Hematopoietic multipotent progenitor cell treated with erythropoietin and hydrocortisone succinate and interleukin-3 and kit ligand, for 4 days (in vitro differentiated cells): Measurements from ENCODE around the gene SCN11A.

Experiments used
- DNase-seq: peaks from one replicate; pipeline ENCODE4 v3.0.0-alpha.2; 2015

The SCN11A gene

DNA sequence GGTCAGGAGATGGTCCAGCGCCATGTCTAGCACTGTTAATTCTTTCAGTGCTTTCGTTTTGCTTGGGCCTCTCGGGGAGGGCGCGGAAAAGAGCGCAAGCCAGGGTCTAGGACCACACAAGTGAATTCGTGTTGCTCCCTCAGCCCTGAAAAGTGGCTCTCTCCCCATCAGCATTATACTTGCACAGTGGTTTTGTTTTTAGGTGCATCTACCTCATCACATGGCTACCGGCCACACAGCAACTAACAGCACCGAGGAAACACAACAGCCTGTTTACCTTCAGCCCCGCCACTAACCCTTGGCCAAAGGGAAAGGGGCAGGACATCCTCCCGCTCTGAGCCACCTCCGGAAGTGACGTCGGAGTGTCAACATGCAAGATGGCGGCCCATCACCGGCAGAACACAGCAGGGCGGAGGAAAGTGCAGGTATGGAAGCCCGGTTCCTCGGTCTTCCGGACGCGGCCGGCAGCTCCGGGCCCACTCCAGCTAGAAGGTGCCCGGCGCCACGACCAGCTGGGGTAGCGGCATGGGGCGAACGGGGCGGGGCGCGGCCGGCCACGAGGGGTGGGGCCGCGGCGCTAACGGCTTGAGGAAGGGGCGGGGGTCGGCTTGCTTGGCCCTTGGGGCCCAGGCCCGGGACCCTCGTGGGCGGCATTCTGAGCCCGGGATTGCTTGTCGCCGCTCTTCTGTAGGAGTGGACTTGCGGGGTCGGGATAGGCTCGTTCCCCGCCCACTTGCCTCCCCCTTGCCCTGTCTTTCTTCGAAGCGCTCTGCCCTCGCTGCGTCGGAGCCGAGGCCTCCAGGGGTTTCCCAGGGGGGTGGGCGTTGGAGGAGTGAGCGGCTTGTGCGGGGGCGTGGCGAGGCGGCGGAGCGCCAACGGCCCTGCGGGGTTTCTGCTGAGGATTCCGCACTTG, at the start of gene SCN11A, which contains the start of gene WDR48:
TSS of gene SCN11A (minus strand) at position 296 of the 913 bp plus-strand sequence. CDS start 101,582 bp downstream, outside the sequence.
TSS of gene WDR48 (plus strand) at position 368 of the 913 bp plus-strand sequence. CDS start at position 378, 10 bp downstream.
- peak; percentile 98 for DNase-seq

- peak; percentile 81 for DNase-seq
Measured at GRCh38 chr3:39101022-39101689, 49.4 kb upstream of the SCN11A start.

DNA sequence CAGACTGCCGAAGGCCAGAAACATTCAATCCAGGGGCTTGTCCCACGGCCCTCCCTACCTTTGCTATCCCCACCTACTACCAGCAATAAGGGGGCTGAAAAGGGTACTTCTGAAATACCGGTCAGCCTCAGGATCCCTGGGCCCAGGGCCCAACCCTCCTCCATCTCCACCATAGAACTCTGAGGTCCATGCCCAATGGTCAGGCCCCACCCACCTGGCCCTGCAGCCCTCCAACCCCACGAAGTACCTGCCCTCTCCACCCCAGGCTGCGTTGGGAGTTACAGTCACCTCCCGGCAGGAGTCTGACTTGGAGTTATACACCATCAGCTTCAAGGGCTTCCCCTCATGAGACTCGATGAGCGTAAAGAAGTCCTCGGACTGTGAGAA, 48.7 kb upstream of the SCN11A start:
- DNase-seq: no peak

DNA sequence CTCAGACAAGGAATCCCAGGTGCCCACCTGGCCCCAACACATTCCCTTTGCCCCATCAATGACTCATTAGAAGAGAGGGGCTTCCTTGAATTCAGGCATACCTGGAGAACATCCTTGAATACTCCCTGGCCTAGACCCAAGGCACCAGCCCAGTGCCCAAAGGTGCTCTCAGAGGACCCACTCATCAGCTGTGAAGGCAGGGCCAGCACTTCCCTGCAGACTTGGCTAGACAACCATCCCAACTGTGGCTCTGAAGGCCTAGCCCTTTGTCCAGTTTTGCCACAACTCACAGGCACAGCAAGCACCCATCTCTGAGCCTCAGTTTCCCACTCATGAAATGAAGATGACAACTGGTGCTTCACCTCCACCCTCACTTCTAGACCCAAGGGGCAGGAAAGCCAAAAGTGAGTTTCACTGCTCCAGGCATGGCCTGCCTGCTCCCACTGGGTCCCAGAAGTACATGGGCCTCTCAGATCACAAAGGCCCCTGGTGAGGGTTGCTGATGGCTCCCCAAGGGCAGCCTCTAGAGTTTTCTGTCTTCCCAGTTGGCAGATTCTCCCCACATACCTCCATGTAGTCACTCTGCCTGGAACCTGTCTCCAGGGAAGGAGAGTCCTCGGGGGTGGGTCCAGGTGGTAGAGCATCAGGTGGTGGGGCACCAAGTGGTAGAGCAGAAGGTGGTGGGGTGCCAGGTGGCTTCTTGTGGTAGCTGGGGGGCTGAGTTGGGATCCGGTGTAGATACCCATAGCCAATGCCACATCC, 48.2 kb upstream of the SCN11A start:
- no peak for DNase-seq

DNA sequence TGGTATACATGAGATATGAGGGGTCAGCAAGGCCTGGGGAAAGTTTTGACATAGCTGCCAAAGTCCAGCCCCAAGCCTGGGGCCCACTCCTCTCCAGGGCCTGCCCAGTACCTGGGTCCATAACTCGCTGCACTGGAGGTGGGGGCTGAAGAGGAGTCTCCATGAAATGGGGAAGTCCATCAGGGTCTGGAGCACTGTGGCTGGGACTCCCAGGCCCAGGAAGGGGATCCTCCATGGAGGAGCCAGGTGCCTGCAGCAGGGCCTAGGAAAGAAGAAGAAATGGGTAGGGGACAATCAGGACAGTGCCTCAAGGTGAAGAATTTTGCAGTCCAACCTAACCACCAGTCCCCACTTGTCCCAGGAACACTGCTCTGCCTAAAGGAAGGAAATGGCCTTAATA, 47.5 kb upstream of the SCN11A start:
- no peak for DNase-seq

GRCh38 chr3:39098473-39099000, 46.8 kb upstream of the SCN11A start:
- no peak for DNase-seq

- no peak for DNase-seq
Measured at GRCh38 chr3:39097716-39098472, 46.1 kb upstream of the SCN11A start.

DNA sequence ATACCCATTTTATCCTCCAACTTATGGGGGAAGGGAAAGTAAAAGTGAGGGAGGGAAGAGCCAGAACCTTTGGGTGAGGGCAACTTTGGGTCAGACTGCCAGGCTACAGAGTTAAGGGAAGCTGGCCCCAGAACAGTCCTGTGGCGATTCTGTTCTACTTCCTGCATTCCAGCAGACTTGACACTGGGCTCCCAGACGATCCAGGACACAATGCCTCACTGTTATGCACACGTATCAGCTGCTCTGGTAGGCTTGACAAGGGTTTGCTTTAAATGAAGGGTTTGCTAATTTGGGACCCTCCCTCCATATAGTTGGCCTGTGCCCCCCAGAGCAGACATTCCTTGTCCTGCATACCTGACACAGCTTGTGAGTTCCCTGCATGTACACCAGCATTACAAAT, 45.0 kb upstream of the SCN11A start:
- DNase-seq: no peak

DNA sequence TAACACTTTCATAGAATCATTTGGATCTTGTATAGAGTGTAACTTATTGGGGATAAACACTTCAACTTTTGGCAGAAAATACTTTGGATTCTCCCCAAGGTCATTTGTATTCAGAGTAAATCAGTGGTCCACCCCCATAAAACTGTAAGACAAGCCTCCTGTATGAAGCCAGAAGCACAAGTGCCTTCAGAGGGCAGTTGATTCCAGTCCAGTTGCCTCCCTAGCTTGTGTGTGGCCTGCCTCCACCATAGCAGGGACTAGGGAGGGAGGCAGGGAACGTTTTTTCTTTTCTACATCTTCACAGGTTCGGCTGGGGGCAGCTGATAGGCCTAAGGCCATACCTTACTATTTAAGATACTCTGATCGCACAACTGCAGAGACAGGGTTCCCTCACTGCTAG, 44.0 kb upstream of the SCN11A start:
- DNase-seq: no peak

DNA sequence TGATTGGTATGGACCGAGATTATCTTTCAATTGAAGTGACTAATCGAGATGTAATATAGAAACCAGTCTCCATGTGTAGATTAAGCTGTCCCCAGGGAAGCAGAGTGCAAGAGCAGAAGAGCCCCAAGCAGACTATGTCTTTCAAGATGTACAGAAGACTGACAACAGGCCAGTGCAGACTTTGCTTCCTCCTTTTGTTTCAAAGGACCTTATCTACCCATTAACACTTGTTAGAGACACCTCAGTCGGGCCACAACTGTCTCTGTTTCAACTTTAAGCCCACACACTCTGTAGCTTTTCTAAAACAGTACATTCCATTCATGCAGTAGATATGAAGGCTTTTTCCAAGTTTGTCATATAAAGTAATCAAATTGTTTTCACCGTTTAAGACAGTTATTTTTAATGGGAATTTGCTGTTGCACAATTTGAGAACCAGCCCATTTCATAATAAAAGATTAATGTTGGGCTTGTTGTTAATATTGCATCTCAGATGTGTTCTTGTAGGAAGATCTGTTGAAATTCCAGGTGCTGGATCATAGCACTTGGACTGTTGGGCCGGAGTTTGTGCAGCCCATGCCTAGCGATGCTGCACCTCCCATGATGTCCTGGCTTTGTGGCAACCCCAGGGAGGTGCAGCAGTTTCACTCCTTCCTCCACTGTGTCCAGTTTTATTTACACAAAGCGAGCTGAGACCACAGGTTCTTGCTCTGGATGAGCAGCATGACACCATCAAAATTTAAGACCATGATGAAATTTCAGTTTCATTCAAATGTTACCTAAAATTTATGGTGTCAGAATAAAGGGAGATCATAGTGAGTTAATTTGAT, 43.3 kb upstream of the SCN11A start:
- peak; percentile 76 for DNase-seq

DNA sequence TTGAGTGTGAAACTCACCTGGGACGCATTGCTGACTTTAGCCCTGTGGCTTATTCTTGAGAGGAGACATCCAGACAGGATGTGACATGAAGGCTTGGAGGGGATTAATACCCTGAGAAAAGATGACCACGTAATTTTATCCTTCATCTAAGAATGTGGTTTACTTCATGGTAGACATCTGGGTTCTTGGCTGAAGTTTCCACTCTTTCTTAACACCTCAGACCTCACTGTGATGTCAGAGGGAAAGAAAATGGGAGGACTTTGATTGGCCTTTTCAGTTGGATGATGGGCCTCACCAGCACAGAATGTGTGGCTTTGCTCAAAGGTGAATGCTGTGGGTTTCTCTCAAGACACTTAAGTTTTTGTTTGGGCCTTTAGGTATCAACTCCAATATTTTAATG, 39.2 kb upstream of the SCN11A start:
- peak; percentile 25 for DNase-seq

GRCh38 chr3:39088889-39089288, 37.1 kb upstream of the SCN11A start:
- DNase-seq: no peak

DNA sequence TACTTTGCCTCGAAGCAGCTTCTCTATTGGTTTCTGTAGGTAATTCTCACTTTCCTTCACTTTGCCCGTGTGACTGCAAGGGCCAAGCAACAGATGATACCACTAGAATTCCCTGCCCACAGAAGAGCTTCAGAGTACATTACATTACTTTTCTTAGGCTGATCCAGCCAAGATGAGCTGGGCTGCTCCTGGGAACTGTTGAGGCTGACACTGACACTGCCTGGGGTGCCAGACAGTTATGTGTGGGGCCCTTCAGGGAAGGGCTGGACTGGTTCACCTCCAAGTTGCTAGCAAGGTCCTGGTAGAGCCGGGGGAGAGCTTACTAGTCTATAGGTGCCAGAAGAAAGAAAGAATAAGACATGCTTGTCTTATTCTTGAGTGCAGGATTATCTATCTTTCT, 36.7 kb upstream of the SCN11A start:
- DNase-seq: no peak

- no peak for DNase-seq
Measured at GRCh38 chr3:39086144-39086543, 34.4 kb upstream of the SCN11A start.

GRCh38 chr3:39082666-39083313, 31.0 kb upstream of the SCN11A start:
- DNase-seq: no peak

- DNase-seq: peak; percentile 36
Measured at GRCh38 chr3:39080026-39080425, 28.3 kb upstream of the SCN11A start.

DNA sequence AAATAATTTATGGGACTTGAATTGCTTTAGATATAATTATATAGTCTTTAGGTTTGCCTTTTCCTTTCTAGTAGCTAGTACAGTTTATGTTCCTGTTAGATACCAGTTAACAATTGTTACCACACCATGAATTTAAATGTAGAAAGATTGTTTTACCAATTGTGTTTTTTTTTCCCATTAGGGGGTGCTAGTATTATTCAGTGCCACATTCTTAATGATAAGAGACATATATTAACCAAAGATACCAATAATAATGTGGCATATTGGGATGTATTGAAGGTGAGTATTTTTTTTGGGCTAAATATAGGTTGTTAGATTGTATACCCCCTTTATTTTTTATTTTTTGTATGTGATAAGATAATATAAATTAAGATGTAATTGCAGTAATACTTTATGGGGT, 27.8 kb upstream of the SCN11A start:
- peak; percentile 29 for DNase-seq

DNA sequence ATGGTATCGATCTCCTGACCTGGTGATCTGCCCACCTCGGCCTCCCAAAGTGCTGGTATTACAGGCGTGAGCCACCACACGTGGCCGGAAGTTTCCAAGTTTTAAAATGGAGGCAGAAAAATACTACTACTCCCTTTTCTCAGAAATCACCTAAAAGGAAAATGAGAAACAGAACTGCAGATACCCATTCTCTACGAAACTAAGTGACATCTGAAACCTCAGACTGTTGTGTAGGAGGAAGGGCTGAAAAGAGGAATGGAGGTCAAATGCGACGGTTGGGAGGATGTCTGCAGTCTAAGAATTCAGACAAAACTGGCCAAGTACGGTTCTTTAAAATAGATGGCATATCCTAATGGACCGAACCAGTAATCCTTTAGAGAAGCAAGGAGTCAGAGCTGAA, 24.2 kb upstream of the SCN11A start:
- DNase-seq: no peak

GRCh38 chr3:39068556-39068955, 16.8 kb upstream of the SCN11A start:
- no peak for DNase-seq

- DNase-seq: no peak
Measured at GRCh38 chr3:39067286-39067685, 15.5 kb upstream of the SCN11A start.

- DNase-seq: peak; percentile 90
Measured at GRCh38 chr3:39065197-39065596, 13.5 kb upstream of the SCN11A start.
